ENCODE data around the gene RBX1. TPM values are rescaled to one million over a fixed set of nuclear protein-coding genes. Genes with fewer than 3 reads are reported as not detected.
"Not testable (repeated sequence)": the region's sequence is repeated elsewhere in the genome, so short reads cannot be mapped to it uniquely, and the experiment has no call there.

Gene RBX1
- total RNA-seq, 1 donor from 2014 or later = 66.6 TPM

DNA sequence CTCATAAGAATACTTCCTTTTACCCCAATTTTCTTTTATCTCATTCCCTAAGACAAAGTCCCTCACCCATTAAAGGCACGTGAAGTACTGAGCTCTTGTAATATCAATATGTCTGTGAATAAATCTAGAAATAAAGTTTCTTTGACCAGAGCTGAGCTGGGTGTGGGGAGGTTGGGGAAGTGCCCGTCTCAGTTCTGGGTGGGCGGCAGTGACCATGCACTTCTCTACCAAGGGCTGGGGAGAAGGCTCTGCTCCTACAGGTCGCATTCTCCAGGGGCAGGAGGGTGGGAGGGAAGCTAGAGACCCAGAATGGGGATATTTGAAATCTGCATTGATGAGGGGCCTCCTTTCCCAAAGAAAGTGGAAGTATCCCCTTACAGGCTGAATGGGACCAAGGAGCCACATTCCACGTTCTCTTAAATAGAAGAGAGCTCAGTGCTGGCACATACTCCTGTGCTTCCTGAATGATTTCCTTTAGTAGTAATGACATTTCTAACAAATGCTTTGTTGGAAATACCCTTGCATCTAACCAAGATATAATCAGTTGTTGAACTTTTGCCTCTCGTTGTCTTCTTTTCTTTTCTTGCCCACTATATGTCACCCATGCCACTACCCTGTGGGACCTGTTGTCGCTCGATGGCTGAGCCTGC lies 16.1 kb downstream of the RBX1 start:
- DNase-seq (ENCODE audit: low read depth) = no peak

DNA sequence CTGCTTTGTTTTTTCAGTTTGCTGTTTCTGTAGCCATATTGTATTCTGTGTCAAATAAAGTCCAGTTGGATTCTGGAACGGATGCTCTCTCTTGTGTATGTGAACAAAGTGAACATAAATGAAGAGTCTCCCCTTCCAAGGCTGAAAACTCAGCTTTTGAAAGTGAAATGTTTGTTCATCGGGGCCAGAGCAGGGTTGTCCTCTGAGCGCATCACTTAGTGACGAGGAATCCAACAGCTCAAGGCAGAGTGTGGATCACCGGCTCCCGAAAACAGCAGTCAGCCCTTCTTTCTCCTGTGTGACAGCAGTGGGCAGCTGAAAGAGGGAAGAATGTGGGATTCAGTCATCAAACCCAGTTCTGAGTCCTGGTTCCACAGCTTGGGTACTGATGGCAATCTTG lies 21.4 kb downstream of the RBX1 start:
- no peak for DNase-seq (ENCODE audit: low read depth)

DNA sequence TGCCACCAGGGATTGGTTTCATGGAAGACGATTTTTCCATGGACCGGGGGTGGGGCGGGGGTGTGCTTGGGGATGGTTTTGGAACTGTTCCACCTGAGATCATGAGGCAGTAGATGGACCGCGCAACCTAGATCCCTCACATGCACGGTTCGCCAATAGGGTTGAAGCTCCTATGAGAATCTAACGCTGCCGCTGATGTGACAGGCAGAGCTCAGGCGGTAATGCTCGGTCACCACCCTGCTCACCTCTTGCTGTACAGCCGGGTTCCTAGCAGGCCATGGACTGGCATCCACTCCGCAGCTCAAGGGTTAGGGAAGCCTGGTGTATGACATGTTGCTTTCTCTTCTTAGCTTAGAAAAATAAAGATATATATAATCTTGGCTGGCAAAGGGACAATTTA lies 22.0 kb downstream of the RBX1 start:
- no peak for DNase-seq (ENCODE audit: low read depth)

DNA sequence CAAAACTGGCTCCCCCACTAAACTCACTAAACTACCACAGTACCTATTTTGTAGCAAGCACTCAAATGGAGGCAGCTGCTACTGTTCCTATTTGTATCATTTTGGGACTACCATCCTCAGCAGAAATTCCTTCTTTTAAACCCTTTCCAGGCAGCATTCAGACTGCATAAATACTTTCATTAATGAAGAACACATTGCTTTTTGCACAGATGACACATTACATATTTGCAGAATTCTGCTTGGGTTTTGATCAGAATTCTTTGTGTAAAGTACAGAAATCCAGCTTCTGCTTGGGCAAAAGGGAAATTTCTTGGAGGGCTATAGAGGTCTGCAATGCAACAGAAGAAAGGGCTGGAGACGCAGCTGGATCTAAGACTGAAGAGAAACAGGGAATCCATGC lies 24.2 kb downstream of the RBX1 start:
- no peak for DNase-seq (ENCODE audit: low read depth)

DNA sequence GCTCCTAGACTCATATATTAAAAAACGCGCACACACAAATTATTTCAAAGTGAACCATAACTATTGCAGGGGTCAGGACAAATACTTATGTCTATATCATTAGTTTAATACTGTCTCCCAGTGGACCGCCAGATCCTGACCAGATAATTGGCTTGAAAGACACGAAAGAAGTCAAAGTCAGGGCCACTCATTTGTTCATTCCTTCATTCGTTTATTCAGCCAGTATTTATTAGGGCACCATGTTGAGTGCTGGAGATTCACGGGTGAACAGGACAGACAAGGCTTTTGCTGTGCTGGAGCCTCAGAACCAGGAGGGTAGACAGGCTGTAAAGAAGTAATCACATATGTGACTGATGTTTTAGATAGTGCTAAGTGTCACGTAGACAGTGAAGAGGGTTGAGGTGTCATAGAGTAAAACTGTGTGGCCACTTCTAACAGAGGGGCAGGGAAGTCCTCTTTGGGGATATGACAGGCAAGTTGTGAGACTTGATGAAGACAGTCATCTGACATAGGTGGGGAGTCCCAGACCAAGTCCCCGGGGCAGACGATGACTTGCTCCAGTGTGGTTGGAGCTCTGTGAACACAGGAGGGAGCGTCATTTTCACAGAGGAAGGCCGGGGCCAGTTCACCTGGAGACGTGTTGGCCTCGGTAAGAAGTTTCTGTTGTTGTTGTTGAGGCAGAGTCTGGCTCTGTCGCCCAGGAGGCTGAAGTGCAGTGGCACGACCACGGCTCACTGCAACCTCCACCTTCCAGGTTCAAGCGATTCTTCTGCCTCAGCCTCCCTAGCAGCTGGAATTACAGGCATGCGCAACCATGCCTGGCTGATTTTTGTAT lies 25.9 kb downstream of the RBX1 start:
- DNase-seq (ENCODE audit: low read depth) = no peak

DNA sequence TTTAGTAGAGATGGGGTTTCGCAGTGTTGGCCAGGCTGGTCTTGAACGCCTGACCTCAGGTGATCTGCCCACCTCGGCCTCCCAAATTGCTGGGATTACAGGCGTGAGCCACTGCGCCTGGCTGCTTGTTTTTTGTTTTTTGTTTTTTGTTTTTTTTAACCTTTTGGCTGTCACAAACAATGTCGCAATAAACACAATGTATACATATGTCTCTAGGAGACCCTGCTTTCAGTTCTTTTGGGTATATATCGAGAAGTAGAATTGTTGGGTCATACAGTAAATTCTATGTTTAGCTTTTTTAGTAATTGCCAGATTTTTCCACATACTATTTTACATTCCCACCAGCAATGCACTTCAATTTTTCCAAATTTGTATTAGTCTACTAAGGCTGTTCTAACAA lies 28.0 kb downstream of the RBX1 start:
- DNase-seq (ENCODE audit: low read depth) = no peak

DNA sequence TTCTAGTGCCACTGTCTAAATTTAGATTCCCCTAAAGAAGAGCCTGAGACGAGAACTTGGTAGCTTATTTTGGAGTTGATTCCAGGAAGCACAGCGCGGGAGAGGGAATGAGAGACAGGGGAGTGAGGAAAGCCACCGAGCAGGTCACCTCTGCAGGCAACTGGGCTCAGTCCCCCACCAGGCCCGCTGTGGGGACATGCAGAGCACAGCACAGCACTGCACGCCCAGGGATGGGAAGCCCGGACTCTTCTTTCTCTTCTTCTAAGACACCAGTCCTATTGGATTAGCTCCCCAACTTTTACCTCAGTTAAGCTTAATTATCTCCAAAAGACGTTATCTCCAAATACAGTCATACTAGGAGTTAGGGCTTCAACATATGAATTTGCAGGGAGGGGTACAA lies 28.7 kb downstream of the RBX1 start:
- no peak for DNase-seq (ENCODE audit: low read depth)

DNA sequence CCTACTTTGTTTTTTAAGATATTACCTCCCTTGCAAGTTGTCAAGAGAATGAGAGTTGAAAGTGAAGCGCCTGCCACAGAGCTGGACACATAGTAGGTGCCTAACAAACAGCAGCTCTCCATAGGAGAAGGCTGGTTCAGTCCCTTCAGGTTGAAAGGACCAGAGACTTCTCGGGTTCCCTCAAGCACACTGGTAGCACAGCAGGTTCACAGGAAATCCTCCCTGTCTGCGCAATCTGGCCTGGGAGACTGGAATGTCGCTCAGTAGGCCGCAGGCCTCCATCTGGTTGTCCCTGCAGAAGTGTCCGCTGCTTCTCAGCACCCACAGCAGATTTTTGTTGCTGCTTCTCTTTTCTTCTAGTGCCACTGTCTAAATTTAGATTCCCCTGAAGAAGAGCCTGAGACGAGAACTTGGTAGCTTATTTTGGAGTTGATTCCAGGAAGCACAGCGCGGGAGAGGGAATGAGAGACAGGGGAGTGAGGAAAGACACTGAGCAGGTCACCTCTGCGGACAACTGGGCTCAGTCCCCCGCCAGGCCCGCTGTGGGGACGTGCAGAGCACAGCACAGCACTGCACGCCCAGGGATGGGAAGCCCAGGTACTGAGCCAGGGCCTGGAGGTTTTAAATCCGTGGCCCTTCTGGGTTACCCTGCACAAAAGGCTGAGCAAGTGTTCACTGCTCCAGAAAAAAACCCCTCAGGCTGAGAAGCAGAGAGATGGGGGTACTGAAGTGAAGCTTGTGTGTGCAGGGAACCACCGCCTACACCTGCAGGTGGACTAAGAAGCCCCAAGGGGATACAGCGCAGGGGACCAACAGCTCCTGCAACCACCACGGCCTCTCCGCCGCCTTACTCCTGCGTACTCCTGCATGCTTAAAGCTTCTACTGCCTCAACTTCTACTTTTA lies 31.6 kb downstream of the RBX1 start:
- no peak for DNase-seq (ENCODE audit: low read depth)

DNA sequence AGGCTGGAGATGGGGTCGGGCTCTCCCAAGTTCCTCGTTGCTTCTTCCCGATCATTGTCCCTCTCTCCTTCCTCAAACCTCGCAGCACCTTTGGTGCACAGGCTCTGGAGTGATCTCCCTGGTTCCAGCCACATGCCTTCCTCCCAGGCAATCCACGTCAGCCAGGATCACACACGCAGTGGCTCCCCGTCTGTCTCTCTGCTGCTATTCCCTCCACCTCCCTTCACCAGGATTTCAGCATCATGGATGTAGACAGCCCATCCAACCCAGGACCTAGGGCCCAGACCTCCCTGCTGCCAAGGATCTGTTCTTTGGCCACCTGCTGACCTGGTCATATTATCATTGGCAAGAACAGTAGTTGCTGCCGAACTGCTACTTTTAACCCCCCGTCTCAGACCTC lies 40.1 kb downstream of the RBX1 start:
- DNase-seq (ENCODE audit: low read depth) = no peak

DNA sequence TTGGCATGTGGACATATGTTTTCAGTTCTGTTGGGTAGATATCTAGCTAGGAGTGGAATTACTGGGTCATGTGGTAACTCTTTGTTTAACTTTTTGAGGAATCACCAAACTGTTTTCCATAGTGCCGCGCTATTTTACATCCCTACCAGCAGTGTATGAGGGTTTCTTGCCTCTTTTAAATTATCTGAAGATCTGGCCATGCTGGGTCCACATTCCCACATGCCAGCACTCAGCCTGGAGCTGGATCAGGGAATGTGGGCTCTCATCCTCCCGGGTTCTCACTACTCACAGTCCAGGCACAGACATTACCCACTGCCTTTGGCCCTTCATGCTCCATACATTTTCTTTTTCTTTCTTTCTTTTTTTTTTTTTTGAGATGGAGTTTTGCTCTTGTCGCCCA lies 44.6 kb downstream of the RBX1 start:
- no peak for DNase-seq (ENCODE audit: low read depth)

DNA sequence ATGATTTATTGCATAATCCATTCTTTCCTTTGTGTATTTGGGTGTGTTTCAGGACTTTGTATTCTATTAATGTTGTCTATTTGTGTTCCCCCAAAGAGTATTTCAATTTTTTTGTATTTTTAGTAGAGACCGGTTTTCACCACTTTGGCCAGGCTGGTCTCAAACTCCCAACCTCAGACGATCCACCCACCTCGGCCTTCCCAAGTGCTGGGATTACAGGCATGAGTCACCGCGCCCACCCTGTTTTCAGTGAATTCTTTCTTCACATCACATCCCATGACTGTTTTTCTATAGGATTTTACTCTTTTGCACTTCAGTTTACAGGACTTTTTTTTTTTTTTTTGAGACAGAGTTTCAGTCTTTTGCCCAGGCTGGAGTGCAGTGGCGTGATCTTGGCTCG lies 46.3 kb downstream of the RBX1 start:
- no peak for DNase-seq (ENCODE audit: low read depth)

DNA sequence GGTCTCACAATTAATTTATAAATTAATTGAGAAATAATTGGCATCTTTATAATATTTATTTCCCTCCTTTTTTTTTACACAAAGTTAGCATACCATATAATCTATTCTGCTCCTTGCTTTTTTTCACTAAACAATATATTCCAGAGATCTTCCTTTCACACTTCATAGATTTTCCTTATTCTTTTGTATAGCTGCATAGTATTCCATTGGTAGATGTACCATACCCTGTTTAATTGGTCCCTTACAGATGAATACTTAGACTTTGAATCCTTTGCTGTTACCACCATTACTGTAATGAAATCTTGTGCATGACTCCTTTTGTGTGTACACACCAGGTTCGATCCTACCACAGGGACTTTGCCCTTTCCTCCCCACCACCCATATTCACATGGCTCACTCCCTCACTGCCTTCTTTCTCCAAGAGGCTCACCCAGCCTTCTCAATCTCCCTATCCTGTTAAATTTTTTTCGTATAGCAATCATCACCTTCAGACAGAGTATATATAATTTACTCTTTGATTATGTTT lies 48.9 kb downstream of the RBX1 start:
- DNase-seq (ENCODE audit: low read depth) = no peak

DNA sequence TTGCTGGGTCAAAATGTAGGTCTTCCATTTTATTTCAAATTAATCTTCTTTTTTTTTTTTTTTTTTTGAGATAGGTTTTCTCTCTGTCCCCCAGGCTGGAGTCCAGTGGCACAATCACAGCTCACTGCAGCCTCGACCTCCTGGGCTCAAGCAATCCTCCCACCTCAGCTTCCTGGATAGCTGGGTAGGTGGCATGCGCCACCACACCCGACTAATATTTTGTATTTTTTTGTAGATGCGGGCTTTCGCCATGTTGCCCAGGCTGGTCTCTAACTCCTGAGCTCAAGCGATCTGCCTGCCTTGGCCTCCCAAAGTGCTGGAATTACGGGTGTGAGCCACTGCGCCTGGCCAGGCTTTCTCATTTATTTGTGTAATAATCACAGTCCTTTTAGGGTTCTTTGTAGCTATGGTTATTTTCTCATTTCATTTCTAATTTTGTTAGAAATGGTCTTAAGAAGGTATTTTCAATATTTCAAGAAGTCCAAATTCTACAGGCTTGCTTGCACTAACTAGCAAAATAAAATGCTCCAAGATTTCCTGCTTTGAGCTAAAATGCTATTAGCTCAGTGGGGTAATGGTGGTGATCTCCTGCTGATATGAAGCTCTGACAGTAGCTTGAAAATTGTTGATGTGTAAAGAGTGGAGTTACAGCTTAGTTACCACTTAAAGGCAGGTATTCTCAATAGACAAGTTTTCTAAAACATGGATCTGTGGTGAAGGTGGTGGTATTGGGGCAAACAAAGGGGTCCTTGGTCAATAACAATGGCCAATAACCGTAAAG lies 50.0 kb downstream of the RBX1 start:
- no peak for DNase-seq (ENCODE audit: low read depth)

DNA sequence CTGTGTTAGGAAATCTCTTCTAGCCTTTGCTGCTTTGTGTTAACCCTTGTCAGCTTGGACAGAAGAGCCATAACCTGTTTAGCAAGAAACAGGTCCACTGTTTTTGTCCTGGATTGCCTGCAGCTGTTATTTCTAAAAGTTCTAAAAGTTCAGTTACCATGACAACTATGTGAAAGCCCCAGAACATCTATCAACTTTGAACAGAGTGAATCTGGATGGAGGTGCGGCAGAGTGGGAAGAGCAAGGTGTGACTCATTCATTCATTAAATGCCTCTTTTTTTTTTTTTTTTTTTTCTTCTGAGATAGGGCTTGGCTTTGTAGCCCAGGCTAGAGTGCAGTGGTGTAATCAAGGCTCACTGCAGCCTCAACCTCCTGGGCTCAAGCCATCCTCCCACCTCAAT lies 50.5 kb downstream of the RBX1 start:
- DNase-seq (ENCODE audit: low read depth) = peak; percentile 24

DNA sequence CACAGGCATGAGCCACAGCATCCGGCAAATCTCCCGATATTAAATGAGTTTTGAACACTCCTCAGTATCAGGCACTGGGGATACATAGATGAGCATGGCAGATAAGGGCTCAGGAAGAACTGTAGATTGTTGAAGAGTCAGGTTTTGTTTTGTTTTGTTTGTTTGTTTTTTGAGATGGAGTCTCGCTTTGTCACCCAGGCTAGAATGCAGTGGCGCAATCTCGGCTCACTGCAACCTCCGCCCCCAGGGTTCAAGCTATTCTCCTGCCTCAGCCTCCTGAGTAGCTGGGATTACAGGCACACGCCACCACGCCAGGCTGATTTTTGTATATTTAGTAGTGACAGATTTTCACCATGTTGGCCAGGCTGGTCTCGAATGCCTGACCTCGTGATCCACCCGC lies 51.2 kb downstream of the RBX1 start:
- DNase-seq (ENCODE audit: low read depth) = not testable (repeated sequence)

DNA sequence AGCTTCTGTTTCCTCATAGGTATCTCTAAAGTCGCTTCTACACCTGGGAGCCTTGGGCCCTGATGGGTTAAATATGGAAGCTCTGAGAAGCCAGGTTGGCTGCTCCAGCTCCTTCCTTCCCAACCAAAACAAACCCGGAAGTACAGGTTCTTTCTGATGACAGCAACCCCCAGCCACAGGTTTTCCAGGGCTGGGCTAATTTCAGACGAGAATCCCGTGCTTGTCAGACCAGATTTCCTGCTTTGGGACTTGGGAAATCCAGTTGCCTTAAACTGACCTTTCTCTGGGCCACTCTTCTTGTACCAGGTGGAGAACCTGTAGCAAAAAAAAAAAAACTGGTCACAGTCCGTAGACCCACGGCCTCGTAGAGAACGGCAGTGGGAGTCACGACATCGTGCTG lies 51.9 kb downstream of the RBX1 start:
- no peak for DNase-seq (ENCODE audit: low read depth)

DNA sequence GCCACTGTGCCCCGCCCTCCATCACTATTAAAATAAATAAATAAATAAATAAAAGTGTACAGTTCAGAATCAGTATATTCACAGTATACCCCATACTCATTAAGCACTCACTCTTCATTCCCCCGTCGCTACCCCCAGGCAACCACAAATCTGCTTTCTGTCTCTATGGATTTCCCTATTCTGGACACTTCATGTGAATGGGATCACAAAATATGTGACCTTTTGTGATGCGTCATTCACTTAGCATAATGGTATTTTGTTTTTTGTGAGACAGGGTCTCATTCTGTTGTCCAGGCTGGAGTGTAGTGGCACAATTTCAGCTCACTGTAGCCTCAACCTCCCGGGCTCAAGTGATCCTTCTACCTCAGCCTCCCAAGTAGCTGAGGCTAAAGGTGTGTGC lies 52.8 kb downstream of the RBX1 start:
- DNase-seq (ENCODE audit: low read depth) = no peak

DNA sequence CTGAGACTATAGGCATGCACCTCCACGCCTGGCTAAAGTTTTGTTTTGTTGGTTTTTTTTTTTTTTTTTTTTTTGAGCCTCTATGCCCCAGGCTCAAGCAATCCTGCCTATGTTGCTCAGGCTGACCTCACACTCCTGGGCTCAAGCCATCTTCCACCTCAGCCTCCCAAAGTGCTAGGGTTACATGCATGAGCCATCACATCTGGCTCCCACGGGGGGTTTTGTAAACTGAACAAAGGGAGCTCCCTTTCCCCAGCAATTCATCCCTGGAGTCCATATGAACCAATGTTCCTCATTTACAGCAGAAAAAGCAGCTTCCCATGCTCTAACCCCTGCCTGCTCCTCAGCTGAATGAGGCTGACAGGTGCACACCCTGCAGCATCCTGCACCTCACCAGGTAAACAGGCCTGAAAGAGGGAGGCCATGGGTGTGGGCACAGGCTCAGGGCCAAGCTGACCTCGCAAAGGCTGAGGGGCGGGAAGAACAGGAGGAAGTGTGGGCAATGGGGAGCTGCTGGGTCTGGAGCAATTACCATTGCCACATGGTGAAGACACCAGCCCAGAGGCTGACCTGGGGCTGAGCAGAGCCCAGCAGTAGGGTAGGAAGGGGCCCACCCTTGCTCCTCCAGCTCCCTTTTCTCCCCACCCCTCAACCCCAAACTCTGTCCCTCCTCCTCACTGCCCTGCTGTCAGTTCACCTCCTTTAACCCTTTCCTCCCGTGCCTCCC lies 58.2 kb downstream of the RBX1 start:
- peak; percentile 19 for DNase-seq (ENCODE audit: low read depth)

DNA sequence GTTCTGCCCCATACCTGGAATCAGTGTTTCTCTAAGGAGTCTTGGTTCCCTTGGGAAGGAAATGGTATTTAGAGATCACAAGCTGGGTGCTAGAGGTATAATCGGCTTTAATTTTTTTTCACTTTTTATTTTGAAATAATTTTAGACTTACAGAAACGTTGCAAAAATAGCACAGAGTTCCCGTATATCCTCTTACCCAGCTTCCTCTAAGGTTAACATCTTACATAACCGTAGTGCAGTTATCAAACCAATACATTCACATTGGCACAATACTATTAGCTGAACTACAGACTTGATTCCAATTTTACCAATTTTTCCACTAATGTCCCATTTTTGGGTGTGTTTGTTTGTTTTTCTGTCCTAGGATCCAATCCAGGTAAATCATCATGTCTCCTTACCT lies 63.8 kb downstream of the RBX1 start:
- DNase-seq (ENCODE audit: low read depth) = no peak

DNA sequence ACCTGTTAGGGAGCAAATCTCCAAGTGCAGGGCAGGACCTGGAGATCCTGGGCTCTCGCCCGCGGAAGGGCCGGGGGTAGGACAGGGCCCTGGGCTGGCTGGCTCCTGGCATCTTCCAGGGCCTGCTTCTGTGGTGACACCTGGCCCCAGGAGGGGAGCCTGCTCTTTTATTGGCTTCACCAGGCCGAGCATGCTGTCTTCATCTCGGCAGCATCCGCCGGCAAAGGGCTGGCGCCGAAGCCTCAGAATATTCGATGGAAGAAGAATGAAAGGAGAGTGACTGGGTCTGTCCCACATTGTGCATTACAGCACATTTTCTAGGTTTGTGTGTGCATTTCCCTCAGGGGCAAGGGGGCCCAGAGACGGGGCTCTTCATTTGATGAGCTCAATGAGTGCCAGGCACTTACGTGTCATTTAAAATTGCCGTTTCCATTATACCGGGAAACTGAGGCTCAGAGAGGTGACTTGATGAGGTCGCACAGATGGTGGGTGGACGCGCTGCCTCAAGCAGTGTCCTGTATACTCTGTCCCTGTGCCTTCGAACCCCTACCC lies 70.0 kb downstream of the RBX1 start:
- DNase-seq (ENCODE audit: low read depth) = no peak

Data from myocyte (in vitro differentiated cells).